ENCODE measurements around the gene ITGA4.

Gene ITGA4

GRCh38 chr2:181463588-181463987 lies 6.4 kb downstream of the ITGA4 start:
- Histone ChIP-seq H3K4me3 (ENCODE audit: low read length) (no peak overlapping the region), H3K9ac (ENCODE audit: low read length) (no peak overlapping the region), H3K36me3 (ENCODE audit: control insufficient read depth, insufficient read depth, low read length) (no peaks in the 10 kb centered on the region), H3K27me3 (ENCODE audit: control insufficient read depth, insufficient read depth, low read length) (no peaks in the 10 kb centered on the region), H3K27ac (ENCODE audit: low read depth, low read length) (no peak overlapping the region), H3K4me1 (ENCODE audit: control insufficient read depth, insufficient read depth, low read length) (no peaks in the 10 kb centered on the region)

GRCh38 chr2:181464966-181465365 lies 7.8 kb downstream of the ITGA4 start:
- H3K27ac ChIP-seq (ENCODE audit: low read depth, low read length): no peak overlapping the region
- no peaks in the 10 kb centered on the region for H3K4me1 ChIP-seq (ENCODE audit: control insufficient read depth, insufficient read depth, low read length)

DNA sequence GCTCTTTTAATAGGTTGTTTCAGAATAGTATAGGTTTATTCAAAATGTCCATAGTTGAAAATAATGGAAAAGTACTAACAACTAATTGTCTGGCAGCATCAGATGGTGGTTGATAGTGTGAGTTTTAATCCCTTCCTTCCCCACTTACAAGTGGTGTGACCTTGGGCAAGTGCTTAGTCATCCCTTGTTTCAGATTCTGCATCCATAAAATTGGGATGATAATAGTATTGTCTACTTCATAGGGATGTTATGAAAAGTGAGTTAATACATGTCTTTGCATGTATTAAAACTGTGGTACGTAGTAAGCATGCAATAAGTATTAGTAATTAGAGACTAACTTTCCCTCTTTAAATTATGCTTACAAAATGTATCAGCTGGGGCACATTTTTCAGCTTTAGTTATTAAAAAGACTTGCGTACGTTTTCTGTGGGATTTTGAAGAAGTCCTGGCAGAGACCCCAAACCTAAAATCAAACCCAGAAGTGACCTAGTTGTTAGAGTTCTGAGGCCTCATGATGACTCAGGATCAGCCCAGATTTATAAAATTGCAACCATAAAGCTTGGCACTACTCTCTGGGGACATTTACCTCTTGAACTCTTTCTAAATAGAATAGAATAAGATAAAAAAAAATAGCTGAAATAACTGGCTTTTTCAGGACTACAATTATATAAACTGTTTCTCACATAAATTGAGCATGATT lies 8.6 kb downstream of the ITGA4 start:
- no peaks in the 10 kb centered on the region for H3K27me3 ChIP-seq (ENCODE audit: control insufficient read depth, insufficient read depth, low read length)
- no peak overlapping the region for H3K4me3 ChIP-seq (ENCODE audit: low read length)
- H3K4me1 ChIP-seq (ENCODE audit: control insufficient read depth, insufficient read depth, low read length): no peaks in the 10 kb centered on the region
- H3K9ac ChIP-seq (ENCODE audit: low read length): no peak overlapping the region
- no peaks in the 10 kb centered on the region for H3K36me3 ChIP-seq (ENCODE audit: control insufficient read depth, insufficient read depth, low read length)
- H3K27ac ChIP-seq (ENCODE audit: low read depth, low read length): no peak overlapping the region

More at GRCh38 chr2:181464966-181465365, 7.8 kb downstream of the ITGA4 start:
- Histone ChIP-seq H3K4me3 (ENCODE audit: low read length) (no peak overlapping the region), H3K9ac (ENCODE audit: low read length) (no peak overlapping the region), H3K27me3 (ENCODE audit: control insufficient read depth, insufficient read depth, low read length) (no peaks in the 10 kb centered on the region), H3K36me3 (ENCODE audit: control insufficient read depth, insufficient read depth, low read length) (no peaks in the 10 kb centered on the region)

GRCh38 chr2:181466661-181467576 lies 9.7 kb downstream of the ITGA4 start:
- Histone ChIP-seq H3K27me3 (ENCODE audit: control insufficient read depth, insufficient read depth, low read length) (no peaks in the 10 kb centered on the region), H3K9ac (ENCODE audit: low read length) (no peak overlapping the region), H3K4me3 (ENCODE audit: low read length) (no peak overlapping the region), H3K4me1 (ENCODE audit: control insufficient read depth, insufficient read depth, low read length) (no peaks in the 10 kb centered on the region), H3K36me3 (ENCODE audit: control insufficient read depth, insufficient read depth, low read length) (no peaks in the 10 kb centered on the region), H3K27ac (ENCODE audit: low read depth, low read length) (no peak overlapping the region)

- Histone ChIP-seq H3K4me1 (ENCODE audit: control insufficient read depth, insufficient read depth, low read length) (no peaks in the 10 kb centered on the region), H3K27me3 (ENCODE audit: control insufficient read depth, insufficient read depth, low read length) (no peaks in the 10 kb centered on the region), H3K9ac (ENCODE audit: low read length) (no peak overlapping the region), H3K4me3 (ENCODE audit: low read length) (no peak overlapping the region), H3K27ac (ENCODE audit: low read depth, low read length) (no peak overlapping the region), H3K36me3 (ENCODE audit: control insufficient read depth, insufficient read depth, low read length) (no peaks in the 10 kb centered on the region)
These were observed 11.0 kb downstream of the ITGA4 start for GRCh38 chr2:181467966-181468707.

- H3K4me1 ChIP-seq (ENCODE audit: control insufficient read depth, insufficient read depth, low read length): no peaks in the 10 kb centered on the region
- no peak overlapping the region for H3K27ac ChIP-seq (ENCODE audit: low read depth, low read length)
- H3K4me3 ChIP-seq (ENCODE audit: low read length): no peak overlapping the region
- no peak overlapping the region for H3K9ac ChIP-seq (ENCODE audit: low read length)
- H3K36me3 ChIP-seq (ENCODE audit: control insufficient read depth, insufficient read depth, low read length): no peaks in the 10 kb centered on the region
- no peaks in the 10 kb centered on the region for H3K27me3 ChIP-seq (ENCODE audit: control insufficient read depth, insufficient read depth, low read length)
These were observed 11.6 kb downstream of the ITGA4 start for GRCh38 chr2:181468811-181469210.

- no peak overlapping the region for H3K9ac ChIP-seq (ENCODE audit: low read length)
- no peaks in the 10 kb centered on the region for H3K27me3 ChIP-seq (ENCODE audit: control insufficient read depth, insufficient read depth, low read length)
- no peaks in the 10 kb centered on the region for H3K4me1 ChIP-seq (ENCODE audit: control insufficient read depth, insufficient read depth, low read length)
- H3K27ac ChIP-seq (ENCODE audit: low read depth, low read length): no peak overlapping the region
- H3K36me3 ChIP-seq (ENCODE audit: control insufficient read depth, insufficient read depth, low read length): no peaks in the 10 kb centered on the region
- H3K4me3 ChIP-seq (ENCODE audit: low read length): no peak overlapping the region
These were observed 14.0 kb downstream of the ITGA4 start for GRCh38 chr2:181471226-181471625.

- Histone ChIP-seq H3K27me3 (ENCODE audit: control insufficient read depth, insufficient read depth, low read length) (no peaks in the 10 kb centered on the region), H3K36me3 (ENCODE audit: control insufficient read depth, insufficient read depth, low read length) (no peaks in the 10 kb centered on the region), H3K4me3 (ENCODE audit: low read length) (no peak overlapping the region), H3K4me1 (ENCODE audit: control insufficient read depth, insufficient read depth, low read length) (no peaks in the 10 kb centered on the region), H3K27ac (ENCODE audit: low read depth, low read length) (no peak overlapping the region), H3K9ac (ENCODE audit: low read length) (no peak overlapping the region)
These were observed 14.6 kb downstream of the ITGA4 start for GRCh38 chr2:181471783-181472182.

- Histone ChIP-seq H3K4me1 (ENCODE audit: control insufficient read depth, insufficient read depth, low read length) (no peaks in the 10 kb centered on the region), H3K9ac (ENCODE audit: low read length) (no peak overlapping the region), H3K36me3 (ENCODE audit: control insufficient read depth, insufficient read depth, low read length) (no peaks in the 10 kb centered on the region), H3K27ac (ENCODE audit: low read depth, low read length) (no peak overlapping the region), H3K4me3 (ENCODE audit: low read length) (no peak overlapping the region), H3K27me3 (ENCODE audit: control insufficient read depth, insufficient read depth, low read length) (no peaks in the 10 kb centered on the region)
These were observed 15.8 kb downstream of the ITGA4 start for GRCh38 chr2:181472990-181473389.

DNA sequence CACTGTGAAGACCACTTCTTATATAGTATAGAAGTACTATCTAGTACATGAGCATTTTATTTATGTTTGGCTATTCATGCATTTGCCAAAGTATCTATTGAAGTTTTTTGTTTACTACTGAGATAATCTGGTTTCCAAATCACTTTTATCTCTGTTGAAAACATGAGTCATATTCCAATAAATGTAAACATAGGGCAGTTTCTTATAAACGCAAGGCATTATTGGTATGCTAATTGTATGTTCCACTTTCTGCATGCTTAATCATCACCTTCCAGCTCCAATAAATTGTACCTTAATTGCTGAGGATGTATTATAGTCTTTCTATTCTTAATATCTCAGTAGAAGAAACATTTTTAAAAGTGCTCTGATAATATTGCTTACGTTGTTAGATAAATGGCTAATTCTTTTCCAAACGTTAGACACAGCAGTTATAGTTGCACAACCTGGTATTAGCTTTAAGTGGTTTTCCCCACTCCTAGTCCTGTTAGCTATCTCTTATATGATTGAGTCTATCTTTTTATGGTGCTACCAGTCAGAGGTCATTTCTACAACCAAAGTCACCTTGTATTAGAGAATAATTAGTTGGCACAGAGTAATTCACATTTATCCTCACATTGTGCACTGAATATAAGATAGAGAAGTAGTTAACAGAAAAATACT lies 17.2 kb downstream of the ITGA4 start:
- no peak overlapping the region for H3K9ac ChIP-seq (ENCODE audit: low read length)
- H3K36me3 ChIP-seq (ENCODE audit: control insufficient read depth, insufficient read depth, low read length): no peaks in the 10 kb centered on the region
- H3K27ac ChIP-seq (ENCODE audit: low read depth, low read length): no peak overlapping the region
- H3K27me3 ChIP-seq (ENCODE audit: control insufficient read depth, insufficient read depth, low read length): no peaks in the 10 kb centered on the region
- no peaks in the 10 kb centered on the region for H3K4me1 ChIP-seq (ENCODE audit: control insufficient read depth, insufficient read depth, low read length)
- H3K4me3 ChIP-seq (ENCODE audit: low read length): no peak overlapping the region

DNA sequence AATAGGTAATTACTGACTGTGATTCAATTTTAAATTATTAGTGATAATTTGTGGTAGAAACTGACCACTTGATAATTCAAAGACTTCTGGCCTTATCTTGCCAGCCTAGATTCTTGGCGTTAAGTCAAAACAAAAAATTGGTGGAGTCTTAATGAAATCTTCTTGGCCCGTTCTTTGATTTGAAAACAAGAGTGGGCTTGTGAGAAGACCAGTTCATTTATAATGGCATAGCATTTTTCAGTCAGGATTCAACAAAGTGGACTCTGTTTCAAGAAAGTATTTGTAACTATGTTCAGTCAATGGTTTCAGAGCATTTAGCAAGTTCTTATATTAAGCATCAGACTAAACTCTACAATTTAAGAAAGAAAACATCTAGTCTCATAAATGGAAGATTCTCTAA lies 26.0 kb downstream of the ITGA4 start:
- Histone ChIP-seq H3K27me3 (ENCODE audit: control insufficient read depth, insufficient read depth, low read length) (no peaks in the 10 kb centered on the region), H3K4me3 (ENCODE audit: low read length) (no peak overlapping the region), H3K4me1 (ENCODE audit: control insufficient read depth, insufficient read depth, low read length) (no peaks in the 10 kb centered on the region), H3K36me3 (ENCODE audit: control insufficient read depth, insufficient read depth, low read length) (no peaks in the 10 kb centered on the region), H3K9ac (ENCODE audit: low read length) (no peak overlapping the region), H3K27ac (ENCODE audit: low read depth, low read length) (no peak overlapping the region)

DNA sequence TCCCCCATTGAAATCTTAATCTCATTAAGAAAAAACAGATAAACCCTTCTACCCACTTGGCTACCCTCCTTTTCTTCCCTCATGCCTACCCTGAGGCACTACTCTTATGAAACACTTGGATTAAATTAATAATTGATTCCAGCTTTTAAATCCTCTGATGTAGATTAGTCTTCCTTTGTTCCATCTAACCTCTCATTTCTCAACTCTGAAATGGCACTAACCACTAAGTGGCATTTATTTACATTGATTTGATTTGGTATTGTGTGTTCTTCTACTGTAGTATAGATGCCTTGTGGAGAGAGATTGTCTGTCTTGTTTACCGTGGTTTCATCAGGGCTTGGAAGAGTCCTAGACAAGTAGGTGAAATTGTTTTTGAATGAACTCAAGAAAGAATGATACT lies 26.7 kb downstream of the ITGA4 start:
- Histone ChIP-seq H3K4me1 (ENCODE audit: control insufficient read depth, insufficient read depth, low read length) (no peaks in the 10 kb centered on the region), H3K4me3 (ENCODE audit: low read length) (no peak overlapping the region), H3K9ac (ENCODE audit: low read length) (no peak overlapping the region), H3K36me3 (ENCODE audit: control insufficient read depth, insufficient read depth, low read length) (no peaks in the 10 kb centered on the region), H3K27ac (ENCODE audit: low read depth, low read length) (no peak overlapping the region), H3K27me3 (ENCODE audit: control insufficient read depth, insufficient read depth, low read length) (no peaks in the 10 kb centered on the region)
